GM21381 (cell line): ENCODE data around the gene GPC5.
"Not testable (repeated sequence)": the region's sequence is repeated elsewhere in the genome, so short reads cannot be mapped to it uniquely, and the experiment has no call there.

ENCODE experiments used
- ATAC-seq: cut with Tn5 transposase; IDR thresholded peaks from one replicate; pipeline ENCODE4 v1.9.1; 2021; ENCODE audit warnings: mild to moderate bottlenecking, moderate library complexity; ENCODE audit not compliant: unreplicated experiment

GPC5 gene

GRCh38 chr13:92224052-92224821 is 825.8 kb downstream of the GPC5 start:
- no peak for ATAC-seq

- ATAC-seq, result no peak
These were observed 826.4 kb downstream of the GPC5 start for GRCh38 chr13:92224825-92225224.

- ATAC-seq, result no peak
These were observed 827.4 kb downstream of the GPC5 start for GRCh38 chr13:92225861-92226260.

GRCh38 chr13:92232871-92233270 is 834.5 kb downstream of the GPC5 start:
- no peak for ATAC-seq

- no peak for ATAC-seq
These were observed 853.3 kb downstream of the GPC5 start for GRCh38 chr13:92251671-92252210.

- no peak for ATAC-seq
These were observed 857.1 kb downstream of the GPC5 start for GRCh38 chr13:92255526-92255925.

- no peak for ATAC-seq
These were observed 857.8 kb downstream of the GPC5 start for GRCh38 chr13:92256211-92256610.

- no peak for ATAC-seq
These were observed 860.6 kb downstream of the GPC5 start for GRCh38 chr13:92259046-92259445.

GRCh38 chr13:92259523-92259922 is 861.1 kb downstream of the GPC5 start:
- ATAC-seq, result no peak

GRCh38 chr13:92260363-92260762 is 861.9 kb downstream of the GPC5 start:
- ATAC-seq, result no peak

- ATAC-seq, result no peak
These were observed 863.8 kb downstream of the GPC5 start for GRCh38 chr13:92262100-92262788.

GRCh38 chr13:92265408-92265807 is 867.0 kb downstream of the GPC5 start:
- no peak for ATAC-seq

GRCh38 chr13:92270990-92271389 is 872.6 kb downstream of the GPC5 start:
- no peak for ATAC-seq

GRCh38 chr13:92272177-92272576 is 873.8 kb downstream of the GPC5 start:
- no peak for ATAC-seq

- ATAC-seq, result not testable (repeated sequence)
These were observed 882.6 kb downstream of the GPC5 start for GRCh38 chr13:92280986-92281385.

- ATAC-seq, result not testable (repeated sequence)
These were observed 892.4 kb downstream of the GPC5 start for GRCh38 chr13:92290718-92291307.

GRCh38 chr13:92294533-92294932 is 896.1 kb downstream of the GPC5 start:
- not testable (repeated sequence) for ATAC-seq

- ATAC-seq, result not testable (repeated sequence)
These were observed 897.8 kb downstream of the GPC5 start for GRCh38 chr13:92296154-92296671.

- no peak for ATAC-seq
These were observed 899.8 kb downstream of the GPC5 start for GRCh38 chr13:92297971-92298942.

- ATAC-seq, result no peak
These were observed 902.2 kb downstream of the GPC5 start for GRCh38 chr13:92300651-92301050.
